ENCODE results near the gene CDKN1C. TPM values are rescaled to one million over a fixed set of nuclear protein-coding genes. Genes with fewer than 3 reads are reported as not detected.

Gene CDKN1C
- total and polyA plus RNA-seq, 2 of the 8 experiments (the other 6 are each of a cell fraction or from before 2014, with no cell fraction given): 12.8 to 14.1 TPM

DNA sequence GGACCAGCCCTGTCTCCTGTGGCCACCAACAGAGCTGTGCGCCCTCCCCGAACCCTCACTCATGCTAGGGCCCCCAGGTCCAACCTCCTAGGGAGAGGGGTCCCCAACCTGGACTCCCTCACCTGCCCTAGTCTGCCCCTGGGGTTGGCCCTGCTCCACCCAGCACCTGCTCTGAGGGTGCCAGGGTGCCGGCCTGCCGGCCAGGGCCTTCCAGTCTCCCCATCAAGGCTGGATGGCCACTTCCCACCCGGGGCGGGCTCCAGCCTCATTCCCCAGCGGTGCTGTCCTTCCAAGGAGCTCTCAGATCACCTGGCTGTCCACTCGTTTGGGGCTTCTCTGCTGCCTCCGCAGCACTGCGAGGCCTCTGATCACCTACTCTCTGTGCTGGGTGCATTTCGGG is 39.1 kb downstream of the CDKN1C start:
- Histone ChIP-seq H3K18ac (ENCODE audit: extremely low read depth, low read length) (no peak overlapping the region), H3K23ac (ENCODE audit: insufficient read length) (no peak overlapping the region), H2AK5ac (ENCODE audit: low read depth, low read length) (0 out of 2 replicates have a peak overlapping the region, but pooled peaks have one; percentile 48), H3K4me1 (replicated peaks in 1 of 4; ENCODE audit: control insufficient read depth in 3 of 4, insufficient read depth in 4 of 4, low read length in 3 of 4) (peaks cover 0 to 10% (median 5%) of the 10 kb centered on the region in 4 experiments; a peak in 5 of 7 replicates), H2BK12ac (ENCODE audit: low read depth, low read length) (no peak overlapping the region), H3K27me3 (replicated peaks in 1 of 4; ENCODE audit: control insufficient read depth in 3 of 4, extremely low read depth in 1 of 4, insufficient read depth in 3 of 4, low read length in 3 of 4) (peaks cover 0 to 13% (median 4%) of the 10 kb centered on the region in 4 experiments; a peak in 2 of 7 replicates), H3K4ac (replicated peaks; ENCODE audit: insufficient read length, low read depth, low read length) (no peak overlapping the region), H2BK5ac (ENCODE audit: low read depth, low read length) (no peak overlapping the region; the same call in 1 of the 2 replicates), H3K36me3 (ENCODE audit: control insufficient read depth in 2 of 4, insufficient read depth in 4 of 4, low read length in 3 of 4) (no peaks in the 10 kb centered on the region), H3K23me2 (ENCODE audit: low read depth, low read length) (no peaks in the 10 kb centered on the region), H3K79me2 (ENCODE audit: control insufficient read depth in 1 of 2, insufficient read depth in 2 of 2, low read length in 2 of 2) (no peaks in the 10 kb centered on the region), H4K5ac (ENCODE audit: insufficient read length, low read depth, low read length) (no peak overlapping the region), H2AFZ (ENCODE audit: low read length) (no peak overlapping the region), H3K79me1 (ENCODE audit: low read depth, low read length) (no peaks in the 10 kb centered on the region), H3K56ac (replicated peaks; ENCODE audit: insufficient read length, low read depth, low read length) (no peak overlapping the region), H2BK20ac (ENCODE audit: low read length) (no peak overlapping the region), H4K20me1 (replicated peaks in 1 of 2; ENCODE audit: control insufficient read depth in 1 of 2, insufficient read depth in 2 of 2, low read length in 2 of 2) (no peaks in the 10 kb centered on the region), H4K91ac (replicated peaks; ENCODE audit: insufficient read length, low read length) (no peak overlapping the region), H3K4me2 (ENCODE audit: insufficient read depth in 1 of 2, low read depth in 2 of 2, low read length in 2 of 2) (no peak overlapping the region), H3K9me3 (ENCODE audit: insufficient read depth in 2 of 2, low read depth in 1 of 2, low read length in 1 of 2) (no peaks in the 10 kb centered on the region), H2BK15ac (ENCODE audit: low read length) (peak overlapping the region; percentile 6; the same call in 1 of the 2 replicates), H3K27ac (ENCODE audit: low read depth, low read length) (no peak overlapping the region), H4K8ac (ENCODE audit: extremely low read depth, insufficient read depth, low read length) (no peak overlapping the region), H3K9ac (replicated peaks in 1 of 4; ENCODE audit: extremely low read depth in 1 of 4, low read depth in 3 of 4, low read length in 3 of 4) (no peak overlapping the region), H3K14ac (ENCODE audit: insufficient read length) (no peak overlapping the region), H3K4me3 (ENCODE audit: extremely low read depth in 1 of 4, insufficient read depth in 2 of 4, low read depth in 3 of 4, low read length in 4 of 4) (no peak overlapping the region), H2BK120ac (replicated peaks; ENCODE audit: low read depth, low read length) (no peak overlapping the region)
- no peak for DNase-seq (ENCODE audit: low read depth in 1 of 2, low spot score in 2 of 2)
- FAIRE-seq: no peak
- ChIA-PET CTCF (ENCODE audit: partially characterized antibody) (interaction anchor here (1.1 to 1.9 kb wide), 3 partner anchors 12 to 55 kb away, joined by 3 to 7 read pairs (median 4); no protein-coding TSS in a partner anchor), POLR2A (ENCODE audit: partially characterized antibody) (interaction anchor here (0.6 kb wide), 1 partner anchor 82 kb away, joined by 3 read pairs; no protein-coding TSS in a partner anchor)
- WGBS, 2 experiments (ENCODE audit: extremely low coverage in 1 of 2, insufficient coverage in 1 of 2, insufficient read length in 1 of 2, insufficient replicate concordance in 2 of 2, low coverage in 1 of 2, low lambda C conversion rate in 2 of 2, missing lambda C conversion rate in 1 of 2): 88% methylated on average over 11 of the region's 11 CpGs; no CpG with 5 or more reads in 1 of the 2 experiments
- TF ChIP-seq, protein P1, sequence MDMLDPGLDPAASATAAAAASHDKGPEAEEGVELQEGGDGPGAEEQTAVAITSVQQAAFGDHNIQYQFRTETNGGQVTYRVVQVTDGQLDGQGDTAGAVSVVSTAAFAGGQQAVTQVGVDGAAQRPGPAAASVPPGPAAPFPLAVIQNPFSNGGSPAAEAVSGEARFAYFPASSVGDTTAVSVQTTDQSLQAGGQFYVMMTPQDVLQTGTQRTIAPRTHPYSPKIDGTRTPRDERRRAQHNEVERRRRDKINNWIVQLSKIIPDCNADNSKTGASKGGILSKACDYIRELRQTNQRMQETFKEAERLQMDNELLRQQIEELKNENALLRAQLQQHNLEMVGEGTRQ (IDR thresholded peaks at IDR 0.05; ENCODE audit: low read length): no peak
- TF ChIP-seq TCF12 (IDR thresholded peaks at IDR 0.05; ENCODE audit: low read depth, low read length) (no peak), SIN3A (conservative IDR thresholded peaks at IDR 0.05 in 1 of 2, IDR thresholded peaks at IDR 0.05 in 1 of 2; ENCODE audit: low read depth in 1 of 2, low read length in 2 of 2) (no peak), CHD1 (IDR thresholded peaks at IDR 0.05; ENCODE audit: low read depth, low read length) (no peak)

Measured in H1 (cell line).